ENCODE measurements around the gene P4HB.

- TF ChIP-seq CTCF (IDR thresholded peaks at IDR 0.05) (no peak), POLR2A (IDR thresholded peaks at IDR 0.05) (no peak)
These were observed 56.4 kb downstream of the P4HB start, which contains the start of gene GCGR for GRCh38 chr17:81803728-81804558.

Measured in lower leg skin (tissue), 3 donors.